Ovary (tissue), 3 donors: ENCODE results near the gene DAGLA.

ENCODE experiments used
- CTCF ChIP-seq, 3 donors: fragments of 450-650 bp in 2 of 3; fragments of 200-600 bp in 1 of 3; IDR thresholded peaks; one replicate each; pipeline versions ENCODE4 v1.5.1 to v1.8.0; 2016 to 2022; ENCODE audit warnings: antibody characterized with exemption in 3 of 3, mild to moderate bottlenecking in 1 of 3
- EP300 ChIP-seq: sonication (generic); formaldehyde crosslinking; IDR thresholded peaks from one replicate; pipeline ENCODE4 v1.6.1; 2017; ENCODE audit warnings: antibody characterized with exemption
- donor health status: DM: no; HTN: no; CAD: no.

- TF ChIP-seq CTCF (IDR thresholded peaks at IDR 0.05) (no peak), EP300 (no peak)
These were observed 5.9 kb downstream of the DAGLA start for GRCh38 chr11:61686066-61686465.
